H1 (cell line): ENCODE data around the gene IFT25. TPM values are rescaled to one million over a fixed set of nuclear protein-coding genes. Genes with fewer than 3 reads are reported as not detected.

Source experiments
- CTCF ChIA-PET: fragments of 300-600 bp; sonication (Branson Sonifier 250); formaldehyde crosslinking; loops from one replicate; lab custom pipeline; 2021; ENCODE audit not compliant: partially characterized antibody; lab: Charles Lee
- POLR2A ChIA-PET: fragments of 300-600 bp; sonication (Branson Sonifier 250); formaldehyde crosslinking; loops from one replicate; lab custom pipeline; 2021; ENCODE audit warnings: inconsistent platforms; ENCODE audit not compliant: partially characterized antibody; lab: Charles Lee
- DNase-seq, 2 experiments: peaks; one replicate each; pipeline versions ENCODE4 v3.0.0 to v3.0.0-alpha.2; 2010 to 2022; ENCODE audit warnings: low spot score in 2 of 2, low read depth in 1 of 2, mixed read lengths in 1 of 2
- FAIRE-seq: peaks from 2 replicates; lab custom pipeline; 2011; peaks lifted over from hg19 to GRCh38; lab: Jason Lieb, UNC
- H2AFZ ChIP-seq: 2 replicates; pipeline ENCODE4 v1.8.1; 2012; ENCODE audit warnings: low read length, inconsistent platforms
- H2AK5ac ChIP-seq: 2 replicates; pipeline ENCODE4 v1.6.1; 2013; ENCODE audit warnings: low read depth, low read length
- H2BK120ac ChIP-seq: replicated peaks from 2 replicates; pipeline ENCODE3; 2013; ENCODE audit warnings: low read depth, low read length, inconsistent platforms
- H2BK12ac ChIP-seq: 2 replicates; pipeline ENCODE4 v1.6.1; 2013; ENCODE audit warnings: low read depth, low read length
- H2BK15ac ChIP-seq: 2 replicates; pipeline ENCODE4 v1.6.1; 2013; ENCODE audit warnings: low read length
- H2BK20ac ChIP-seq: 2 replicates; pipeline ENCODE4 v1.6.1; 2013; ENCODE audit warnings: low read length
- H2BK5ac ChIP-seq: 2 replicates; pipeline ENCODE4 v1.6.1; 2013; ENCODE audit warnings: low read depth, low read length
- H3K14ac ChIP-seq: 2 replicates; pipeline ENCODE4 v1.6.1; 2013; ENCODE audit warnings: inconsistent platforms; ENCODE audit not compliant: insufficient read length
- H3K18ac ChIP-seq: 2 replicates; pipeline ENCODE4 v1.6.1; 2013; ENCODE audit warnings: low read length; ENCODE audit errors: extremely low read depth
- H3K23ac ChIP-seq: 2 replicates; pipeline ENCODE4 v1.6.1; 2013; ENCODE audit warnings: inconsistent platforms; ENCODE audit not compliant: insufficient read length
- H3K23me2 ChIP-seq: 2 replicates; pipeline ENCODE4 v1.6.1; 2013; ENCODE audit warnings: low read depth, low read length
- H3K27ac ChIP-seq: 2 replicates; pipeline ENCODE4 v1.6.1; 2011; ENCODE audit warnings: low read depth, low read length, inconsistent platforms
- H3K27me3 ChIP-seq, 4 experiments: replicated peaks in 1 of 4; 1 replicate in 1 of 4; 2 replicates in 3 of 4; pipeline versions ENCODE4 v1.6.1 to v1.8.1; 2011 to 2013; ENCODE audit warnings: low read length in 3 of 4, mild to moderate bottlenecking in 3 of 4, inconsistent platforms in 2 of 4, mixed read lengths in 2 of 4, moderate library complexity in 1 of 4; ENCODE audit not compliant: control insufficient read depth in 3 of 4, insufficient read depth in 3 of 4; ENCODE audit errors: extremely low read depth in 1 of 4
- H3K36me3 ChIP-seq, 4 experiments: 2 replicates each; pipeline versions ENCODE4 v1.6.1 to v1.8.1; 2011 to 2013; ENCODE audit warnings: mild to moderate bottlenecking in 4 of 4, low read length in 3 of 4, moderate library complexity in 2 of 4, control low read depth in 1 of 4, inconsistent platforms in 1 of 4; ENCODE audit not compliant: insufficient read depth in 4 of 4, control insufficient read depth in 2 of 4
- H3K4ac ChIP-seq: replicated peaks from 2 replicates; pipeline ENCODE3; 2013; ENCODE audit warnings: low read length, low read depth, mixed read lengths, inconsistent platforms; ENCODE audit not compliant: insufficient read length
- H3K4me1 ChIP-seq, 4 experiments: replicated peaks in 1 of 4; 1 replicate in 1 of 4; 2 replicates in 3 of 4; pipeline versions ENCODE4 v1.6.1 to v1.8.1; 2011 to 2013; ENCODE audit warnings: low read length in 3 of 4, inconsistent platforms in 2 of 4, mixed read lengths in 1 of 4; ENCODE audit not compliant: insufficient read depth in 4 of 4, control insufficient read depth in 3 of 4
- H3K4me2 ChIP-seq, 2 experiments: 2 replicates each; pipeline versions ENCODE4 v1.6.1 to v1.8.1; 2011 to 2013; ENCODE audit warnings: low read depth in 2 of 2, low read length in 2 of 2, control low read depth in 1 of 2, inconsistent platforms in 1 of 2, mild to moderate bottlenecking in 1 of 2; ENCODE audit not compliant: insufficient read depth in 1 of 2
- H3K4me3 ChIP-seq, 4 experiments: fragments of 200-600, 300-600 bp in 1 of 4; sonication (generic), shearing (Covaris generic), sonication (Bioruptor Twin) in 1 of 4; 2 replicates each; pipeline versions ENCODE4 v1.5.1 to v1.8.1; 2011 to 2016; ENCODE audit warnings: low read length in 4 of 4, low read depth in 3 of 4, control low read depth in 2 of 4, inconsistent platforms in 2 of 4, mild to moderate bottlenecking in 2 of 4, mixed read lengths in 1 of 4, moderate library complexity in 1 of 4; ENCODE audit not compliant: insufficient read depth in 2 of 4; ENCODE audit errors: extremely low read depth in 1 of 4
- H3K56ac ChIP-seq: replicated peaks from 2 replicates; pipeline ENCODE3; 2013; ENCODE audit warnings: low read depth, mild to moderate bottlenecking, mixed read lengths, low read length, inconsistent platforms; ENCODE audit not compliant: insufficient read length
- H3K79me1 ChIP-seq: 2 replicates; pipeline ENCODE4 v1.6.1; 2013; ENCODE audit warnings: low read depth, low read length, control low read depth
- H3K79me2 ChIP-seq, 2 experiments: 2 replicates each; pipeline versions ENCODE4 v1.6.1 to v1.8.1; 2012 to 2013; ENCODE audit warnings: low read length in 2 of 2, mild to moderate bottlenecking in 2 of 2, inconsistent platforms in 1 of 2; ENCODE audit not compliant: insufficient read depth in 2 of 2, control insufficient read depth in 1 of 2
- H3K9ac ChIP-seq, 4 experiments: replicated peaks in 1 of 4; 1 replicate in 1 of 4; 2 replicates in 3 of 4; pipeline versions ENCODE4 v1.6.1 to v1.8.1; 2011 to 2013; ENCODE audit warnings: low read depth in 3 of 4, low read length in 3 of 4, control low read depth in 2 of 4, mild to moderate bottlenecking in 2 of 4, moderate library complexity in 2 of 4, inconsistent platforms in 1 of 4; ENCODE audit errors: extremely low read depth in 1 of 4
- H3K9me3 ChIP-seq, 2 experiments: 2 replicates each; pipeline versions ENCODE4 v1.6.1 to v1.8.1; 2012 to 2013; ENCODE audit warnings: mild to moderate bottlenecking in 2 of 2, moderate library complexity in 2 of 2, control low read depth in 1 of 2, inconsistent platforms in 1 of 2, low read depth in 1 of 2, low read length in 1 of 2, mixed read lengths in 1 of 2; ENCODE audit not compliant: insufficient read depth in 2 of 2
- H4K20me1 ChIP-seq, 2 experiments: replicated peaks in 1 of 2; 2 replicates each; pipeline versions ENCODE3 to v1.8.1; 2011 to 2013; ENCODE audit warnings: inconsistent platforms in 2 of 2, low read length in 2 of 2, mild to moderate bottlenecking in 1 of 2; ENCODE audit not compliant: insufficient read depth in 2 of 2, control insufficient read depth in 1 of 2
- H4K5ac ChIP-seq: 2 replicates; pipeline ENCODE4 v1.6.1; 2013; ENCODE audit warnings: low read length, low read depth, mixed read lengths, inconsistent platforms; ENCODE audit not compliant: insufficient read length
- H4K8ac ChIP-seq: 2 replicates; pipeline ENCODE4 v1.8.0; 2013; ENCODE audit warnings: mild to moderate bottlenecking, moderate library complexity, low read length, inconsistent platforms; ENCODE audit not compliant: insufficient read depth; ENCODE audit errors: extremely low read depth
- H4K91ac ChIP-seq: replicated peaks from 2 replicates; pipeline ENCODE3; 2013; ENCODE audit warnings: low read length, mixed read lengths, inconsistent platforms; ENCODE audit not compliant: insufficient read length
- PHF8 ChIP-seq: fragments of 200-600 bp; sonication (generic); conservative IDR thresholded peaks from 2 replicates; pipeline ENCODE4 v1.7.1; 2012; ENCODE audit warnings: low read depth, mild to moderate bottlenecking, inconsistent platforms, low read length, moderate library complexity
- RAD21 ChIP-seq, 2 experiments: IDR thresholded peaks in 1 of 2; conservative IDR thresholded peaks in 1 of 2; 2 replicates each; pipeline ENCODE4 v1.6.1; 2011; ENCODE audit warnings: low read depth in 2 of 2, low read length in 2 of 2, improper control_type of control experiment in 1 of 2, inconsistent platforms in 1 of 2, mild to moderate bottlenecking in 1 of 2, moderate library complexity in 1 of 2
- RXRA ChIP-seq: IDR thresholded peaks from 2 replicates; pipeline ENCODE4 v1.6.1; 2011; ENCODE audit warnings: low read depth, mild to moderate bottlenecking, low read length, moderate library complexity; ENCODE audit not compliant: insufficient read depth
- SP4 ChIP-seq: IDR thresholded peaks from 2 replicates; pipeline ENCODE4 v1.6.1; 2012; ENCODE audit warnings: low read length, inconsistent platforms
- WGBS, 2 experiments: shearing (Covaris generic) in 1 of 2; methylation state at CpG; one replicate each; pipeline versions ENCODE4 v1.1.6 to v1.1.7; 2013 to 2015; ENCODE audit warnings: low lambda C conversion rate in 2 of 2, mixed read lengths in 2 of 2, inconsistent platforms in 1 of 2, low coverage in 1 of 2, missing lambda C conversion rate in 1 of 2; ENCODE audit not compliant: insufficient replicate concordance in 2 of 2, insufficient coverage in 1 of 2, insufficient read length in 1 of 2; ENCODE audit errors: extremely low coverage in 1 of 2, missing lambda C conversion rate in 1 of 2; 5-methylcytosine and 5-hydroxymethylcytosine counted together
- polyA plus RNA-seq, 7 experiments: library from polyadenylated mRNA; depleted of rRNA in 3 of 7; stranded (reverse) in 5 of 7; unstranded in 2 of 7; fragments of >200 nt in 5 of 7; fragments of 200-250 nt in 2 of 7; gene quantifications; 1 replicate in 5 of 7; 2 replicates in 1 of 7; 4 replicates in 1 of 7; pipeline versions ENCODE4 v1.2.1 to v1.2.3, GENCODE V29; 2011 to 2013; ENCODE audit warnings: missing spikeins in 2 of 7, mixed read lengths in 2 of 7
- total RNA-seq: library from RNA; stranded (reverse); fragmentation: NEBNext Ultra II Directional; extraction: Animal tissue kit (Norgen Biotek cat#: 25700); gene quantifications from 2 replicates; pipeline ENCODE4 v1.2.1, GENCODE V29; 2021
- TF ChIP-seq, protein P1 (sequence below): IDR thresholded peaks from 2 replicates; pipeline ENCODE4 v1.6.1; 2012; ENCODE audit warnings: inconsistent platforms

The IFT25 gene
- total and polyA plus RNA-seq, 2 of the 8 experiments (the other 6 are each of a cell fraction or from before 2014, with no cell fraction given) = 15.0 to 36.3 TPM

DNA sequence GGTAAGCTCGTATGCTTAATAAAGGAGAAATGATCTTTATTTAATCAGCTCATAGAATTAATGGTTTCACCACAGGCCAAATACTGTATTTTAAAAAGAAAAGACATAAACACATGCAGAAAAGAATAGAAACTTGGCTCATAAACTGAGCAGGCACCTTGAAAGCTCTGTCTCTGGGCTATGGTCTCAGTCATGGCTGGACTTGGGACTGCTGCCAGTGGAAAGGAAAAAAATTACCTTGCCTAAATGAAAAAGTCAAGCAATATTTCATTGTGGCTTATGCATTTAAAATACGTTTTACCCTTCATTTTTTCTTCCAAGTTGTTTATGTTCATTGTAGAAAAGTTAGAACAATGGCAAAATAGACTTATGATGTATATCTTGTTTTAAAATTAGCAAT is 8.6 kb upstream of the IFT25 start:
- Histone ChIP-seq H3K27me3 (no peaks in the 10 kb centered on the region), H2BK20ac (no peak overlapping the region), H4K20me1 (peaks cover 5 to 10% of the 10 kb centered on the region in 2 experiments), H3K79me1 (peaks cover 7% of the 10 kb centered on the region; the same call in 1 of the 2 replicates), H3K4me1 (peaks cover 0 to 25% (median 5%) of the 10 kb centered on the region in 4 experiments), H3K18ac (no peak overlapping the region), H3K4me2 (no peak overlapping the region), H3K27ac (no peak overlapping the region), H3K23ac (no peak overlapping the region), H3K36me3 (peaks cover 0 to 44% (median 12%) of the 10 kb centered on the region in 4 experiments; a peak in 6 of 8 replicates), H4K91ac (no peak overlapping the region), H3K4me3 (no peak overlapping the region), H3K56ac (no peak overlapping the region), H2AK5ac (no peak overlapping the region), H3K23me2 (no peaks in the 10 kb centered on the region), H3K9me3 (no peaks in the 10 kb centered on the region), H3K79me2 (peaks cover 3 to 22% of the 10 kb centered on the region in 2 experiments; a peak in 3 of 4 replicates), H2BK5ac (no peak overlapping the region), H3K4ac (no peak overlapping the region), H2BK15ac (no peak overlapping the region), H4K8ac (no peak overlapping the region), H3K9ac (no peak overlapping the region), H2BK12ac (no peak overlapping the region), H2BK120ac (no peak overlapping the region), H3K14ac (no peak overlapping the region), H4K5ac (no peak overlapping the region), H2AFZ (no peak overlapping the region)
- ChIA-PET POLR2A (interaction anchor here (0.6 to 1.2 kb wide), 2 partner anchors 40 to 465 kb away, joined by 3 to 4 read pairs; no protein-coding TSS in a partner anchor), CTCF (interaction anchor here (0.6 to 7.6 kb wide), 7 partner anchors 9 to 750 kb away, joined by 3 to 112 read pairs (median 3); no protein-coding TSS in a partner anchor)
- FAIRE-seq (no peak), DNase-seq (no peak)
- WGBS, 2 experiments = 84% methylated on average over 2 of the region's 2 CpGs; no CpG with 5 or more reads in 1 of the 2 experiments
- TF ChIP-seq SP4 (no peak), RXRA (no peak), RAD21 (IDR thresholded peaks at IDR 0.05 in 1 of 2, conservative IDR thresholded peaks at IDR 0.05 in 1 of 2; ENCODE audit: low read depth in 2 of 2, low read length in 2 of 2) (no peak), PHF8 (no peak)
- TF ChIP-seq, protein P1, sequence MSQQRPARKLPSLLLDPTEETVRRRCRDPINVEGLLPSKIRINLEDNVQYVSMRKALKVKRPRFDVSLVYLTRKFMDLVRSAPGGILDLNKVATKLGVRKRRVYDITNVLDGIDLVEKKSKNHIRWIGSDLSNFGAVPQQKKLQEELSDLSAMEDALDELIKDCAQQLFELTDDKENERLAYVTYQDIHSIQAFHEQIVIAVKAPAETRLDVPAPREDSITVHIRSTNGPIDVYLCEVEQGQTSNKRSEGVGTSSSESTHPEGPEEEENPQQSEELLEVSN = no peak
